T-helper 2 cell treated with Interferon-gamma antibody and Interleukin-4, amounts not matched to agents 100 ng/mL and 5 ng/mL, for 36 hours (primary cell): Measurements from ENCODE around the gene CTSF. TPM values are rescaled to one million over a fixed set of nuclear protein-coding genes. Genes with fewer than 3 reads are reported as not detected.
"Not testable (repeated sequence)": the region's sequence is repeated elsewhere in the genome, so short reads cannot be mapped to it uniquely, and the experiment has no call there.

ENCODE experiments used
- intact Hi-C: fragments of 100-400 bp; cut with micrococcal nuclease; formaldehyde crosslinking; loops from one replicate; pipeline ENCODE4 v1.15.1; 2023
- total RNA-seq: library from RNA; stranded (reverse); gene quantifications from 2 replicates; pipeline ENCODE4 v1.2.3, GENCODE V29; 2022

CTSF gene
- total RNA-seq, 1 donor from 2014 or later, result 1.4 TPM

DNA sequence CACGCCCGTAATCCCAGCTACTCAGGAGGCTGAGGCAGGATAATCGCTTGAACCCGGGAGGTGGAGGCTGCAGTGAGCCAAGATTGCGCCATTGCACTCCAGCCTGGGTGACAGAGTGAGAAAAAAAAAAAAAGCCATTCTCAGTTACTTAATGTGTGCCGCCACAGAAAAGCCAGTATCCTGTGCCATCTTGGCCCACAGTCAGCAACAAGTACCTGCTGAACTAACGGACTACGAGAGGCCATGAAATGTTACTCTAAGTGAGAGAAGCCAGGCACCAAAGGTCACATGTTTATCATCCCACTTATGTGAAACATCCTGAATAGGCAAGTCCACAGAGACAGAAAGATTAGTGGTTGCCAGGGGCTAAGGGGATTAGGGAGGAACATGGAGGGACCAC, 27.8 kb downstream of the CTSF start:
- intact Hi-C loops, result not testable (repeated sequence)

DNA sequence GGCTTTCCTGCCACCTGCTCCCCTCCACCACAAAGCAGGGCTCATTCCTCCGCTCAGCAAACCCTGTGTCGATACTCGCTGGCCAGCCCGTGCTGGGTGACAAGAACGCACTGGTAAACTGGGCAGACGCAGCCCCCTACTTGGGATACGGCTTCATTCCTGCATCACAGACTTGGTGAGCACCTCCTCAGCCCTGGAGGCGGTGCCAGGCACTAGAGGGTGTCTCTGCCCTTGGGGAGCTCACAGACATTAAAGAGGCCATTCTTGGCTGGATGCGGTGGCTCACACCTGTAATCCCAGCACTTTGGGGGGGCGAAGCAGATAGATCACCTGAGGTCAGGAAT, 28.6 kb downstream of the CTSF start:
- intact Hi-C loops, result no loop called here

DNA sequence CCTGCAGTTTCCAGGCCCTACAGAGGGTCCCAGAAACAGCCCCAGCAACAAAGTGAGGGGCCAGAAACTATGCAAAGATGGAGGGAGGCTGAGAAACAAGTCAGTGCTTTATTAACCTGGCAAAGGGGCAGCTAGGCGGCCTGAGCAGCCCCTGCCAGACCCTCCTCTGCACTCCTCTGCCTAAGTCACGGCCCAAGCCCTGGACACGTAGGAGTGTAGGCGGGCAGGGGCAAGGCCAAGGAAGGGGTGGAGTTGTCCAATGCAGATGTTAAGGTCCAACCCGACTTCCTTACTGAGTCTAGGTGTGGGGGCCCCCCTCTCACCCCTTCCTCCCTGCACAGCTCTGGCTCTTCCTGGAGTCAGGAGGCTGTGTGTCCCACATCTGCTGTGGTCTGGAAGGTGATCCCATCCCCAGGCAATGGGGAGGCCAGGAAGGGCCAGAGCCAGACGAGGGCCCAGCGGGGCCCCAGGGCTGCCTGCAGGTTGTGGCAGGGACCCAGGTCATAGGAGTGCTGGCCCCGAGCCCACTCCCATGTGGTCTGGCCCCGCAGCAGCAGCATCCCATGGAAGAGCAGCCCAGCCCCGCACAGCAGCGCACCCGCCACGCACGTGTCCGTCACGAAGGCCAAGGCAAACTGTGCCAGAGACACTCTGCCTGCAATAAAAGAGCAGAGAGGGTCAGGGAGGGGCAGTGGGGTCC, 29.1 kb downstream of the CTSF start:
- intact Hi-C loops, result no loop called here

DNA sequence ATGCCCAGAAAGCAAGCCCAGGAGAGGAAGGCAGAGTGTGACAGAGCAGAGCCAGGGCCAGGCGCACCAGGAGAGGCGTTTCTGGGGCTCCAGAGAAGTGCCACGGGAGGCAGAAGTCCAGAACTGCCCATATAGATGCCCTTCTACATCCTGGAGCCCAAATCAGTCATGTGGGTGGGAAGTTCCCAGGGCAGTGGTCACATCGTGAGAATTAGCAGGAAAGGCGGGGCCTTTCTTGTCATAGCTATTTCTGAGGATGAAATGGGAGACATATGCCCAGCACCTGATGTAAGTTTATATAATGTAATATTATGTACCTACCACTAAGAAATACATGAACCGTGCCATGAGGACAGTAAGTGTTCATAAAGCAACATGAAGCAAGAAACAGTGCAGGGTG, 35.6 kb downstream of the CTSF start:
- intact Hi-C loops, result no loop called here

DNA sequence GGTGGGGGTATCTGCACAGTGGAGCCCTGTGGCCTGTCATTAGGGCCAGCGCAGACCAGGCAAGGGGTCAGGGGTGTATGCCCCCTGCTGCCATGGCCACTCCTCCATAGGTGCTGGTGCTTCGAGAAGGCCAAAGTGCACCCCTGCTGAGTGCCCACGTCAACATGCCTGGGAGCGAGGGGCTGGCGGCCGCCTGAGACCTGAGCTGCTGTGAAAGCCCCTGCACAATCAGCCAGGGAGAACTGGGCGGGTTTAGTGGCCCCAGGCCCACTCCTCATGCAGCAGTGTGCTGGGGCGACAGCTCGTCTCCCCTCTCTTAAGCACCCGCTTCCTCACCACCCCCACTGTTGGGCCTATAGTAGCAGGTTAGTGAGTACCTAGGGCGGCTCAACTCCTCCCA, 36.6 kb downstream of the CTSF start:
- intact Hi-C loops, result no loop called here

DNA sequence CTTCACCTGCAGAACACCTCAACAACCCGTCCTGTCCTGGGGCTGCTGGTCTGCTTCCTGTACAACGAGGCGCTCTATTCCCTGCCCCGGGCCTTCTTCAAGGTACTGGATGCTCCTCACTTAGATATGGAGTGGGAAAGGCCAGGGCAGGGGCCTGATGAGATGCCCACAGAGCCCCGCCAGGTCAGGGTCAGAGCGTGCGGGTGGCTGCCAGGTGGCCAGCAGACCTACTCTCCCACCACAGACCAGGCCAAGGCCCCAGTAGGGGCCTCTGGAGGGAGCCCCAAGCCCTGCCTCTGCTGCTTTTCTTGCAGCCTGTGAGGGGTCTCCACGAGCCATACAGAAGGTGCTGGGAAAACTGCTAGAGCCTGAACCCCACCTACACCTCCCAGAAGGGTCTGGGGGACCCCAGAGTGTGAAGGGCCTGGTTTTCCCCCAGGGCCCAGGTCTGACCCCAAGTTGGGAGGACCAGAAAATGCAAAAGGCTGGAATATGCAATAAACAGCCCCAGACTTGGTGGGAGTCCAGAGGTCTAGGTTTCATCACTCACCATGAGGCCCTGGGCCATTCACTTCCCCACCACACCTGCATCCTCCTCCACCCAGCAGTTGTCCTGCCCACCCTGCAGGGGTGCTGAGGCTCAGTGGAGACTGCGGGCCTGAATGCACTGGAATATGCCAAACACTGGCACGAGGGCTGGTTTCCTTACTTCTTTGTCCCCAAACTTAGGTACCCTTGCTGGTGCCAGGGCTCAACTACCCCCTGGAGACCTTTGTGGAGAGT, 37.3 kb downstream of the CTSF start:
- intact Hi-C loops, result no loop called here

DNA sequence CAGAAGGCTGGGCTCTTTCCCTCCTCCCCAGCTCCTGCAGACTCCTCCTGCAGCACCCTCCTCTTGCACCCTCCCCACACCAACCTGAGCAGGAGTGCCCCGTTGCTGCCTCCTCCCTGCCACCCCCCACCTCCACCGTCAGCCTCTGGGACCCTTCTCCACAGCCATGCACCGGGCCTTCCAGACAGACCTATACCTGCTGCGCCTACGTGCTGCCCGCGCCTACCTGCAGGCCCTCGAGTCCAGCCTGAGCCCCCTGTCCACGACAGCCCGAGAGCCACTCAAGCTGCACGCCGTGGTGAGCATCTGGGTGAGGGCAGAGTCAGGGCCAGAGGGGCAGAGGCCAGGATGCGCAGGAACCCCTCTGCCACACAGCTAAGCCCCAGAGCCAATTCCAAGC, 38.8 kb downstream of the CTSF start:
- intact Hi-C loops, result no loop called here

DNA sequence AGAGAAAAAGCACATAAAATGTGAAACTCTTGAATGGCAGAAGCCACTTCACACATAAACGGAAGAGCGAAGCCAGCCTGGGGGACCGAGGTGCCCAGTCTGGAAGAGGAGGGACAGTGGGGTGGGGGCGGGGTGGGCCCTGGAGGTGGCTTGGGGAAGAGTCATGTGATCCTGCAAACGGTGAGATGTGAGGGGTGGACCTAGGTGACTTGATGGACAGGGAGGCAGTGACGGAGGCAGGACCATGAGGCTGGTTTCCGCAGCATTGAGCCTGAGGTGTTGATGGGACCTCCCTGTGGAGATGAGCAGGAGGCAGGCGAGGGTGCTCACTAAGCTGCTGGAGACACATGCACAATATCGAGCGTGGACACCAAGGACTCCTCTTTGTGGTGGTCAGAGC, 39.3 kb downstream of the CTSF start:
- intact Hi-C loops, result no loop called here

DNA sequence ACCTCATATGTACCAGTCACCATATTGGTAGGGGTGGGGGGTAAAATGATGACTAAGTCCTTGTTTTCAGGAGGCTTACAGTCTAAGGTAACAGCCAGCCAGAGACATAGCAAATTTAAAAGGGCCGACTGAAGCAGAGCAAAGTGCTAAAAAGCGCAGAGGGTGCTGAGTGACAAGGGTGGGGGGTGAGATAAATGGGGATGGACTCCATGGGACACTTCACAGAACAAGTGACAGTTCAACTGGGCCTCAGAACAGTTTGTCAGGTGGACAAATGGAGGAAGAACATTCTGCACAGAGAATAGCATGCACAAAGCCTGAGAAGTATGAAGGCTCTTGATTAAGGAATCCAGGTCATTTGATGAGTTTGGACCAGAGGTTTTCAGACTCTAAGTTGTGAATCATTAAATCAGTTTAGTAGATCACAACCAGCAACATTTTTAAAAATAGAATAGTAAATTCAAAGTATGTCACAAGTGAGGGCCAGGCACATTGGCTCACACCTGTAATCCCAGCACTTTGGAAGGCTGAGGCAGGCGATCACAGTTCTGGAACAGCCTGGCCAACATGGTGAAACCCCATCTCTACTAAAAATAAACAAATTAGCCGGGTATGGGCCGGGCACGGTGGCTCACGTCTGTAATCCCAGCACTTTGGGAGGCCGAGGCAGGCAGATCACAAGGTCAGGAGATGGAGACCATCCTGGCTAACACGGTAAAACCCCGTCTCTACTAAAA, 43.9 kb downstream of the CTSF start:
- intact Hi-C loops, result no loop called here

DNA sequence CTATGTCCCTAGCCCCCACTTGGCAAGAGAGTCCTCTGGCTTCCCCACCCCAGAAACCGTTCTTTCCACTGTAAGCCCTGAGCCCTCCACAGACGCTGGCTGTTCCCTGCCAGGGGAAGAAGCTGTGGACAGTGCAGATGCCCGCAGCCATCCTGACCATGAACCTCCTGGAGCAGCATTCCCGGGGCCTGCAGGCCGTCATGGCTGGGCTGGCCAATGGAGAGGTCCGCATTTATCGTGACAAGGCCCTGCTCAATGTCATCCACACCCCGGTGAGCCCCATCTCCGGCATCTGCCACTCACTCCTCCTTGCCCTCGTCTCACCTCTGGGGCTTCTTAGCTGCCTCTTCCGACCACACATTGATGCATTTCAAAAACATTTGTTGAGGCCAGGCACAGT, 44.8 kb downstream of the CTSF start:
- intact Hi-C loops, result no loop called here

Other genes with a start within 250 kb of the CTSF start
- gene RIN1, start 232.2 kb downstream of the CTSF start, total RNA-seq, result 1.3 and 1.8 TPM in 2 replicates
- 42.5 and 44.9 TPM in 2 replicates for gene BRMS1, start 223.5 kb downstream of the CTSF start, total RNA-seq
- gene B4GAT1, start 221.0 kb downstream of the CTSF start, total RNA-seq, result 7.0 and 7.3 TPM in 2 replicates
- gene SLC29A2, start 196.8 kb downstream of the CTSF start, total RNA-seq, result 8.0 and 8.1 TPM in 2 replicates
- 0.27 and 0.61 TPM in 2 replicates for gene NPAS4, start 147.6 kb downstream of the CTSF start, total RNA-seq
- gene MRPL11, start 129.8 kb downstream of the CTSF start, total RNA-seq, result 82.4 and 87.6 TPM in 2 replicates
- gene PELI3, start 101.7 kb downstream of the CTSF start, total RNA-seq, result 8.3 and 8.8 TPM in 2 replicates
- gene DPP3, start 88.2 kb downstream of the CTSF start, total RNA-seq, result 87.0 and 89.6 TPM in 2 replicates
- gene BBS1, start 58.0 kb downstream of the CTSF start, total RNA-seq, result 14.9 and 18.2 TPM in 2 replicates
- 12.5 and 13.6 TPM in 2 replicates for gene ZDHHC24, start 22.6 kb downstream of the CTSF start, total RNA-seq
- gene ACTN3, start 21.7 kb downstream of the CTSF start, total RNA-seq, result 0.05 TPM in 2 replicates
- 0.07 and 0.11 TPM in 2 replicates for gene CCDC87, start 24.5 kb upstream of the CTSF start, total RNA-seq
- gene CCS, start 24.6 kb upstream of the CTSF start, total RNA-seq, result 29.1 and 34.4 TPM in 2 replicates
- gene RBM14, start 48.0 kb upstream of the CTSF start, total RNA-seq, result 177 and 178 TPM in 2 replicates
- gene RBM4, start 70.1 kb upstream of the CTSF start, total RNA-seq, result 123 and 131 TPM in 2 replicates
- gene RBM4B, start 109.3 kb upstream of the CTSF start, total RNA-seq, result 20.2 and 20.5 TPM in 2 replicates
- gene SPTBN2, start 160.6 kb upstream of the CTSF start, total RNA-seq, result 0.61 and 0.80 TPM in 2 replicates